Measurements from ENCODE around the gene SYCP3. TPM values are rescaled to one million over a fixed set of nuclear protein-coding genes. Genes with fewer than 3 reads are reported as not detected.

SYCP3 gene
- total RNA-seq, 1 donor from 2014 or later, result 0.64 TPM

DNA sequence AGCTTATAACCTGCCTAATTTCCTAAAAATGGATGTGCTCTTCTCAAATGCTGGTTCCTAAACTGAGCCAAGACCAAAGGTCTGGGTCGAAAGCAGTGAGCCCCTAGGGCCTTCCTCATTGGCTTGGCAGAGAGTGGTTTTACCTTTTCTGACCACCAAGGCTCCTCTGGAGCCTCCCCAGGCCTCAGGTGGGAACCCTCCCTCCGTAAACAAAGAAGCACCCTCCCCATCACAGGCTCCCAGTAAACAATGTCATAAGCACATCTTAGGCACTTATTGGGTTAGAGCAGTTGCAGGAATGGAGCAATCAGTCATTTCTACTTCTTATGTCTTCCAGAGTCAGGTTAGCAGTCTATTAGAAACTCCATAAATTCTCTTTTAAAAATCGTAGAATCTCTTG, 35.8 kb downstream of the SYCP3 start:
- intact Hi-C loops (cut with DNase I), result no loop called here
- no peak overlapping the region for H3K4me3 ChIP-seq
- no peak overlapping the region for H3K27ac ChIP-seq
- no peaks in the 10 kb centered on the region for H3K36me3 ChIP-seq
- no peaks in the 10 kb centered on the region for H3K27me3 ChIP-seq
- TF ChIP-seq, protein P1, sequence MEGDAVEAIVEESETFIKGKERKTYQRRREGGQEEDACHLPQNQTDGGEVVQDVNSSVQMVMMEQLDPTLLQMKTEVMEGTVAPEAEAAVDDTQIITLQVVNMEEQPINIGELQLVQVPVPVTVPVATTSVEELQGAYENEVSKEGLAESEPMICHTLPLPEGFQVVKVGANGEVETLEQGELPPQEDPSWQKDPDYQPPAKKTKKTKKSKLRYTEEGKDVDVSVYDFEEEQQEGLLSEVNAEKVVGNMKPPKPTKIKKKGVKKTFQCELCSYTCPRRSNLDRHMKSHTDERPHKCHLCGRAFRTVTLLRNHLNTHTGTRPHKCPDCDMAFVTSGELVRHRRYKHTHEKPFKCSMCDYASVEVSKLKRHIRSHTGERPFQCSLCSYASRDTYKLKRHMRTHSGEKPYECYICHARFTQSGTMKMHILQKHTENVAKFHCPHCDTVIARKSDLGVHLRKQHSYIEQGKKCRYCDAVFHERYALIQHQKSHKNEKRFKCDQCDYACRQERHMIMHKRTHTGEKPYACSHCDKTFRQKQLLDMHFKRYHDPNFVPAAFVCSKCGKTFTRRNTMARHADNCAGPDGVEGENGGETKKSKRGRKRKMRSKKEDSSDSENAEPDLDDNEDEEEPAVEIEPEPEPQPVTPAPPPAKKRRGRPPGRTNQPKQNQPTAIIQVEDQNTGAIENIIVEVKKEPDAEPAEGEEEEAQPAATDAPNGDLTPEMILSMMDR (IDR thresholded peaks at IDR 0.05), result no peak
- peaks cover 18% of the 10 kb centered on the region for H3K4me1 ChIP-seq
- H3K9me3 ChIP-seq, result no peaks in the 10 kb centered on the region
- ATAC-seq, result no peak
- DNase-seq, result no peak

DNA sequence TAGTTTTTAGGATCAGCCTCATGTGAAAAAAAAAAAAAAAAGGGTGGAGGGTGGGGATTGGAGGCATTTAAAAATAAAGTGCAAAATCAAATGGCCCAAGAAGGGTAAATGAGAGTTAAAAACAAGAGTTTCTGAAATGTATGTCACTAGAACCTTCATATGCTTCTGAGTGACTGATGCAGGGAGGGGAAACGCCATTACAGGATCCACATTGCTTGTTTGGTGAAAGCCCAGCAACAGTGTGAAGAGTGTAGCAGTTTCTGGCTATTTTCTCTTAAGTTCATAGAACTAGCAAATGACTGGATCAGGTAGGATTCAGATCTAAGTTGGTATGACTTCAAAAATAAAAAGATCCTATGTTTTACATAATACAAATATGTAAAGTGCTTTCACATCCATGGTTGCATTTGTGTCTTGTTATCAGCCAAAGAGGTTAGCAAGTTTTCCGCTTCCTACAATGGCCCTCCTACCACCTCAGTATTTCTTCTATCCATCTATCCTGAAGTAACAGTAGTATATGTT, 38.9 kb downstream of the SYCP3 start:
- H3K27ac ChIP-seq, result no peak overlapping the region
- H3K4me1 ChIP-seq, result peaks cover 25% of the 10 kb centered on the region

DNA sequence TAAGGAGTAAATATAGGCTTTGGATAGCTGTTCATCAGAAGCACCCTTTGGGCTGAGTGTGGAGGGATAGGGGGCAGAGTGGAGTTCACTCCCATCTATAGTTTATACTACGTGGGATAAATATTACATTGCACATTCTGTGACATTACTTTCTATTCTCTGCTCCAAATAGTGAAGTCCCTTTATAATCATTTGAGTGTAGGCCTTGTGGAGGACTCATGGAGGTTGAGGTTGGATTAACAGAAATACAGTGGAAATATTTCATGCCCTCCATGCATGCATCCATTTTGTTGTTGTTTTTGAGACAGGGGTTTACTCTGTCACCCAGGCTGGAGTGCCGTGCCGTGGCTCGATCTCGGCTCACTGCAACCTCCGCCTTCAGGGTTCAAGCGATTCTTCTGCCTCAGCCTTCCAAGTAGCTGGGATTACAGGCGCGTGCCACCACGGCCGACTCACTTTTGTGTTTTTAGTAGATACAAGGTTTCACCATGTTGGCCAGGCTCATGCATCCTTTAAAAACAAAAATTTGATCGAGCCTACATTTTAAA, 40.4 kb downstream of the SYCP3 start:
- intact Hi-C loops (cut with DNase I), result no loop called here
- H3K4me1 ChIP-seq, result peaks cover 25% of the 10 kb centered on the region
- no peaks in the 10 kb centered on the region for H3K27me3 ChIP-seq
- peak overlapping the region; percentile 92 for H3K4me3 ChIP-seq
- ATAC-seq (no peak), DNase-seq (no peak)
- TF ChIP-seq, protein P1 (IDR thresholded peaks at IDR 0.05), result no peak
- H3K27ac ChIP-seq, result peak overlapping the region; percentile 92
- H3K9me3 ChIP-seq, result no peaks in the 10 kb centered on the region
- H3K36me3 ChIP-seq, result no peaks in the 10 kb centered on the region

More for the DNA sequence above, 38.9 kb downstream of the SYCP3 start:
- DNase-seq (no peak), ATAC-seq (no peak)
- H3K4me3 ChIP-seq, result no peak overlapping the region
- intact Hi-C loops (cut with DNase I), result no loop called here
- H3K27me3 ChIP-seq, result no peaks in the 10 kb centered on the region
- no peaks in the 10 kb centered on the region for H3K36me3 ChIP-seq
- no peaks in the 10 kb centered on the region for H3K9me3 ChIP-seq
- TF ChIP-seq, protein P1 (IDR thresholded peaks at IDR 0.05), result no peak

DNA sequence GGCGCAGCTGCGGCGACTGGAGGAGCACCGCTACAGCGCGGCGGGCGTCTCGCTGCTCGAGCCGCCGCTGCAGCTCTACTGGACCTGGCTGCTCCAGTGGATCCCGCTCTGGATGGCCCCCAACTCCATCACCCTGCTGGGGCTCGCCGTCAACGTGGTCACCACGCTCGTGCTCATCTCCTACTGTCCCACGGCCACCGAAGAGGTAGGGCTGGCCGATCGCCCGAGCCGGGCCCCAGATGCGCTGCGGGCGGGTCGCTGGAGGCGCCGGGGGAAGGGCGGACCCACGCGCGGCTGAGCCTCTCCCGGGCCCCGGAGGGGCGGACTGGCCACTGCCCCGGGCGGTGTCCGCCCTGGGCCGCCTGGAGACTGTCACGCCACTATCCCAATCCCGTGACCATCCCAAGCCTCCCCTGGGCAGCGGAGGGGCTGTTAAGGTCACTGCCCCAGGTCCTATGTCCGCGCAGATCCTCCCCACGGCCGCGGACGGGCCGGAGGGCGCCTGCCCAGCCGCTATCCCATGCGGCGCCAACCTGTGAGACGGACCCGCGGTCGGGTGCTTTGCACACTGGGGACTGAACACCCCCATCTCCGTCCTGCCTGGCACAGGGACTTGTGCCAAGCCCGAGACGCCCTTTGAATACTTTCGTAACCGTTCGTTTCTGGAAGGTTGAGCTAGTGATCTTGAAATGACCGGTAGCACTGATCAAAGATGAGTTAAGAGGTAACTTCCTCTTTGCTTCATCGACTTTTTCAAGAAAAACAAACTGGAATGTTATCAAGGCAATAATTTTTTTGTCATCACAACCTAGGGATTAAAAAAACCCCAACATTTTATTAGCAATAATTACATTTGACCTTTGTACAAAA, 41.1 kb downstream of the SYCP3 start:
- no peaks in the 10 kb centered on the region for H3K27me3 ChIP-seq
- peak overlapping the region; percentile 92 for H3K27ac ChIP-seq
- TF ChIP-seq, protein P1 (IDR thresholded peaks at IDR 0.05), result no peak
- H3K4me1 ChIP-seq, result peaks cover 25% of the 10 kb centered on the region
- H3K36me3 ChIP-seq, result no peaks in the 10 kb centered on the region
- DNase-seq (peak; percentile 80), ATAC-seq (peak; percentile 75)
- peak overlapping the region; percentile 92 for H3K4me3 ChIP-seq
- no peaks in the 10 kb centered on the region for H3K9me3 ChIP-seq
- intact Hi-C loops (cut with DNase I), result no loop called here

DNA sequence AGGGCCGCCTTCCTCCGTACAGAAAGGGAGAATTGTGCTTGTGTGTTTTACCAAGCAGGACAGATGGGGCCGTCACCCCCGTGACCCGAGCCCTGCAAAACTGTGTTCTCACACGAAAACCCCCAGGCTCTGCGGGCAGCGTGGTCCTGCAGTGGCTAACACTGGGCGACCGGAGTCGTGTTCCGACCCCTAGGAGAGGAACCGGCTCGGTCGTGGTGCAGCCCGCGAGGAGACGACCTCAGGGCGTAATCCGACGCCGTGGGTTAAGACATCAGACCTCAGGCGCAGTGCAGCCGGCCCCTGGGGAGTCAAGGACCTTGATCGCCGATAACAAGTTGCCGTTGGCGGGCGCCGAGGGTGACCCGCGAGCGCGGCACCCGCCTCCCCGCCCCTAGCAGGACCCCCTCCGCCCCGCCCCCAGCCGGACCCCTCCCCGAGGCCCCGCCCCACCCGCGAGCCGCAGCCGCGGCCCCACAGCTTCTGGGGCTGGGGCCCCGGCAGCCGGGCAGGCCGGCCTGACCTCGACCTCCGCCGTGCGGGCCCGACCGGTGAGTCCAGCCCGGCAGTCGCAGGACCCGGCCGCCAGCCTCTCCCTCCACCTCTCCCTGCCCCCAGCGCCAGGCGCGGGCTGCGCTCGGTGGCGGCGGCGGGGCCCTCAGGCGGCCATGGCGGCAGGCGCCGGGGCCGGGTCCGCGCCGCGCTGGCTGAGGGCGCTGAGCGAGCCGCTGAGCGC, 41.9 kb downstream of the SYCP3 start, which contains the start of gene CHPT1:
Gene CHPT1, plus strand, starts transcription at position 444 of the 733 bp plus-strand sequence. Its CDS starts 222 bp downstream, at position 666.
- ATAC-seq, result peak; percentile 83
- Histone ChIP-seq H3K9me3 (no peaks in the 10 kb centered on the region), H3K4me1 (peaks cover 24% of the 10 kb centered on the region), H3K4me3 (peak within 1 kb of the TSS; percentile 92), H3K27me3 (no peaks in the 10 kb centered on the region), H3K27ac (peak within 1 kb of the TSS; percentile 92), H3K36me3 (no peaks in the 10 kb centered on the region)
- intact Hi-C loops (cut with DNase I), result no loop called here
- TF ChIP-seq, protein P1 (IDR thresholded peaks at IDR 0.05), result no peak
- DNase-seq, result peak; percentile 88
